GM23248 (cell line): ENCODE measurements around the gene MBTPS1.

Experiments
- EZH2 ChIP-seq: fragments of 200-600 bp; sonication (generic); IDR thresholded peaks from 2 replicates; pipeline ENCODE4 v1.6.1; 2018; ENCODE audit warnings: antibody characterized with exemption, mild to moderate bottlenecking; ENCODE audit not compliant: insufficient read depth, poor library complexity, severe bottlenecking
- EZH2phosphoT487 ChIP-seq: fragments of 200-600 bp; sonication (generic); IDR thresholded peaks from 2 replicates; pipeline ENCODE4 v1.6.1; 2018; ENCODE audit warnings: antibody characterized with exemption, moderate library complexity, mild to moderate bottlenecking, low read depth; ENCODE audit not compliant: insufficient read depth

DNA sequence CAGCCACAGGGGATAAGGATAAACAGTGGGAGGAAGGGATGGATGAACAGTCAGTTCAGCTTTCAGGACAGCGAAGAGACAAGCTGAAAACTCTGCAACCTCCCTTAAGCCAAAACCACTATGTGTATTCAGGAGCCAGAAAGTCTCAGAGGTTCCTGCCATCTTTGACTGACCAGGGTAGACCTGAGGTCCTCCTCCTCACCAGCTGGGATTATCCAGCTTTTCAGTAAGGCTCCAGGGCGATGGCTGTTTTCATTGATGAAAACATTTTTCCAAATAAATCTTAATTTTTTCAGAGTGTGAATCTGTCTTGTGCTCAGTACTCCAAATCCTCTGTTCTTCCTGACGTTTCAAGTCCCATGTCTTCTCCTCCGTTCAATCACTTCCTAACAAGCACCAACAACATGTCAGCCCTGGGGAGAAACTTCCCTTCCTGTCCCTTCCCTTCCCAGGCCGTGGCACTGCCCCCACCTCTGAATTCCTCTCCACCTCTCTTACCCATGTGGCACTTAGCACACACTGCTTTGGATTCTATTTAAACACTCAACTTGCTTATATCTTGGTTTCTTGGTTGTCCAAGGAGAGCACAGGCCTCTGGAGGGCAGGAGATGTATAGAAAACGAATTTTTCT, 23.0 kb upstream of the MBTPS1 start:
- no peak for TF ChIP-seq EZH2
- no peak for TF ChIP-seq EZH2phosphoT487
